SH-SY5Y (cell line): ENCODE data around the gene GULP1.

Source experiments
- GATA2 ChIP-seq: IDR thresholded peaks from 2 replicates; pipeline ENCODE4 v1.6.1; 2011; ENCODE audit warnings: mild to moderate bottlenecking, low read depth, low read length
- GATA3 ChIP-seq: IDR thresholded peaks from 2 replicates; pipeline ENCODE4 v1.6.1; 2011; ENCODE audit warnings: low read depth, mild to moderate bottlenecking, low read length, moderate library complexity

DNA sequence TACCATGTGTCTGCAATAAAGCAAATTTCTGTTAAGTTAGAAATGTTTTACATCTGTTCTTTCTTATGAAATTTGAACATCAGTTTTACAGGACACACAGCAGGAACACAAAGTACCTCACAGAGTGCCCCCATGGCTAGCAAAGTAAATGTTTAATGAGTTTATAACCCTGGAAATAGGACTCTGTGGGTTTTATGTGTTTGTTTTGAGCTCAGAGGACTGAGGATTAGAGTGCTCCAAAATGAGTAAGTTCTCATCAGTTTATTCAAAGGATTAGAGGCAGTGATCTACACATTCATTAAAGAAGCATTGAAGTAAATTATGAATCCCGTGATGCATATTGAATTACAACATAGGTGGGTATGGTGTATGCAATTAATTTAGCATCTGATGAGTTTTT lies 281.8 kb downstream of the GULP1 start:
- no peak for TF ChIP-seq GATA2
- no peak for TF ChIP-seq GATA3
